KMS-11 (cell line): ENCODE measurements around the gene FAT2.

ENCODE experiments used
- H2AFZ ChIP-seq: fragments of 200-600 bp; sonication (generic); 2 replicates; pipeline ENCODE4 v1.6.1; 2016; ENCODE audit warnings: antibody characterized with exemption, mixed run types, low read depth
- H3K27ac ChIP-seq: fragments of 200-600 bp; sonication (generic); 2 replicates; pipeline ENCODE4 v1.6.1; 2016; ENCODE audit warnings: mild to moderate bottlenecking, mixed run types
- H3K27me3 ChIP-seq: fragments of 200-600 bp; sonication (generic); 2 replicates; pipeline ENCODE4 v1.6.1; 2017; ENCODE audit warnings: mild to moderate bottlenecking, low read depth, mixed run types, moderate library complexity; ENCODE audit not compliant: insufficient read depth
- H3K36me3 ChIP-seq: fragments of 200-600 bp; sonication (generic); 2 replicates; pipeline ENCODE4 v1.6.1; 2017; ENCODE audit warnings: mild to moderate bottlenecking, mixed run types; ENCODE audit not compliant: insufficient read depth
- H3K4me1 ChIP-seq: fragments of 200-600 bp; sonication (generic); 2 replicates; pipeline ENCODE4 v1.6.1; 2016; ENCODE audit warnings: mild to moderate bottlenecking, low read depth, mixed run types; ENCODE audit not compliant: poor library complexity, severe bottlenecking
- H3K4me2 ChIP-seq: fragments of 200-600 bp; sonication (generic); 2 replicates; pipeline ENCODE4 v1.7.0; 2016; ENCODE audit warnings: mild to moderate bottlenecking, mixed run types
- H3K4me3 ChIP-seq: fragments of 200-600 bp; sonication (generic); IDR thresholded peaks from 2 replicates; pipeline ENCODE4 v1.6.1; 2017; ENCODE audit warnings: low read depth, low read length, mixed read lengths; ENCODE audit not compliant: insufficient read depth
- H3K79me2 ChIP-seq: fragments of 200-600 bp; sonication (generic); 2 replicates; pipeline ENCODE4 v1.6.1; 2016; ENCODE audit warnings: low read depth, mixed run types; ENCODE audit not compliant: insufficient read depth
- H3K9ac ChIP-seq: fragments of 200-600 bp; sonication (generic); 2 replicates; pipeline ENCODE4 v1.6.1; 2016; ENCODE audit warnings: mild to moderate bottlenecking, mixed run types
- H4K20me1 ChIP-seq: fragments of 200-600 bp; sonication (generic); 2 replicates; pipeline ENCODE4 v1.6.1; 2016; ENCODE audit warnings: mild to moderate bottlenecking, mixed run types; ENCODE audit not compliant: insufficient read depth
- CTCF ChIP-seq: fragments of 200-600 bp; sonication (generic); conservative IDR thresholded peaks from 2 replicates; pipeline ENCODE4 v1.6.1; 2017; ENCODE audit warnings: low read depth, mild to moderate bottlenecking, antibody characterized with exemption, low read length, moderate library complexity, mixed read lengths

The FAT2 gene

GRCh38 chr5:151598984-151599383, 7.9 kb upstream of the FAT2 start:
- H3K79me2 ChIP-seq, result no peaks in the 10 kb centered on the region
- no peaks in the 10 kb centered on the region for H3K4me1 ChIP-seq
- no peak overlapping the region for H3K9ac ChIP-seq
- no peak for TF ChIP-seq CTCF
- no peak overlapping the region for H3K27ac ChIP-seq
- no peaks in the 10 kb centered on the region for H3K27me3 ChIP-seq
- H3K4me3 ChIP-seq, result no peak overlapping the region
- no peaks in the 10 kb centered on the region for H3K36me3 ChIP-seq
- H2AFZ ChIP-seq, result no peak overlapping the region
- H3K4me2 ChIP-seq, result no peak overlapping the region
- H4K20me1 ChIP-seq, result no peaks in the 10 kb centered on the region

- H4K20me1 ChIP-seq, result no peaks in the 10 kb centered on the region
- no peak for TF ChIP-seq CTCF
- no peak overlapping the region for H3K4me2 ChIP-seq
- H3K79me2 ChIP-seq, result no peaks in the 10 kb centered on the region
- H3K4me1 ChIP-seq, result no peaks in the 10 kb centered on the region
- H3K4me3 ChIP-seq, result no peak overlapping the region
- no peaks in the 10 kb centered on the region for H3K27me3 ChIP-seq
- H3K36me3 ChIP-seq, result no peaks in the 10 kb centered on the region
- H3K9ac ChIP-seq, result no peak overlapping the region
- no peak overlapping the region for H3K27ac ChIP-seq
- H2AFZ ChIP-seq, result no peak overlapping the region
Measured at GRCh38 chr5:151598549-151598948, 7.4 kb upstream of the FAT2 start.

- Histone ChIP-seq H3K27ac (no peak overlapping the region), H3K36me3 (no peaks in the 10 kb centered on the region), H3K4me1 (no peaks in the 10 kb centered on the region), H3K4me3 (no peak overlapping the region), H3K27me3 (no peaks in the 10 kb centered on the region), H3K79me2 (no peaks in the 10 kb centered on the region), H4K20me1 (no peaks in the 10 kb centered on the region), H2AFZ (no peak overlapping the region), H3K9ac (no peak overlapping the region), H3K4me2 (no peak overlapping the region)
- TF ChIP-seq CTCF, result no peak
Measured at GRCh38 chr5:151597749-151598148, 6.6 kb upstream of the FAT2 start.

- Histone ChIP-seq H3K4me1 (no peaks in the 10 kb centered on the region), H3K9ac (no peak overlapping the region), H3K27ac (no peak overlapping the region), H3K4me2 (no peak overlapping the region), H2AFZ (no peak overlapping the region), H3K36me3 (no peaks in the 10 kb centered on the region), H3K27me3 (no peaks in the 10 kb centered on the region), H4K20me1 (no peaks in the 10 kb centered on the region), H3K4me3 (no peak overlapping the region), H3K79me2 (no peaks in the 10 kb centered on the region)
- no peak for TF ChIP-seq CTCF
Measured at GRCh38 chr5:151596828-151597539, 5.9 kb upstream of the FAT2 start.
